MCF 10A (cell line): ENCODE measurements around the gene PALLD. TPM values are rescaled to one million over a fixed set of nuclear protein-coding genes. Genes with fewer than 3 reads are reported as not detected.
"Not testable (repeated sequence)": the region's sequence is repeated elsewhere in the genome, so short reads cannot be mapped to it uniquely, and the experiment has no call there.

Experiments
- BruUV-seq: library from RNA; stranded (reverse); fragments of 400-500 nt; replicated peaks from 2 replicates; lab custom pipeline; 2021; lab: Mats Ljungman, UMichigan
- CTCF ChIA-PET: fragments of 300-600 bp; sonication (Branson Sonifier 250); formaldehyde crosslinking; extraction: SDS; loops from one replicate; lab custom pipeline; 2021; ENCODE audit warnings: antibody characterized with exemption, inconsistent platforms; lab: Yijun Ruan, JAX
- POLR2A ChIA-PET: fragments of 300-600, 350-650 bp; sonication (Branson Sonifier 250); formaldehyde crosslinking; extraction: SDS; loops from one replicate; lab custom pipeline; 2020; ENCODE audit warnings: antibody characterized with exemption, inconsistent platforms; lab: Yijun Ruan, JAX
- DNase-seq: peaks from one replicate; pipeline ENCODE4 v3.0.0-alpha.2; 2018; ENCODE audit not compliant: unreplicated experiment
- H3K27ac Mint-ChIP-seq: one replicate; pipeline ENCODE4 v1.8.0; 2022; ENCODE audit warnings: mild to moderate bottlenecking, low read depth, mixed read lengths; ENCODE audit not compliant: unreplicated experiment
- H3K27me3 Mint-ChIP-seq: one replicate; pipeline ENCODE4 v1.8.0; 2022; ENCODE audit warnings: mixed read lengths; ENCODE audit not compliant: insufficient read depth, unreplicated experiment
- H3K36me3 Mint-ChIP-seq: one replicate; pipeline ENCODE4 v1.8.0; 2022; ENCODE audit warnings: mild to moderate bottlenecking, moderate library complexity, mixed read lengths; ENCODE audit not compliant: insufficient read depth, unreplicated experiment
- H3K4me1 Mint-ChIP-seq: one replicate; pipeline ENCODE4 v1.8.0; 2022; ENCODE audit warnings: mixed read lengths; ENCODE audit not compliant: insufficient read depth, unreplicated experiment
- H3K4me3 Mint-ChIP-seq: one replicate; pipeline ENCODE4 v1.8.0; 2022; ENCODE audit warnings: mild to moderate bottlenecking, moderate library complexity, mixed read lengths; ENCODE audit not compliant: unreplicated experiment
- H3K9me3 Mint-ChIP-seq: one replicate; pipeline ENCODE4 v1.8.0; 2022; ENCODE audit warnings: mixed read lengths; ENCODE audit not compliant: unreplicated experiment
- intact Hi-C: fragments of 100-400 bp; cut with micrococcal nuclease; formaldehyde crosslinking; loops from 2 replicates; pipeline ENCODE4 v1.14.1; 2022
- total RNA-seq: library from RNA; stranded (reverse); gene quantifications from 2 replicates; pipeline ENCODE4 v1.2.3, GENCODE V29; 2022
- TF ChIP-seq, protein P1 (sequence below): fragments of 200-600 bp; IDR thresholded peaks from one replicate; pipeline ENCODE4 v1.8.0; 2022; ENCODE audit warnings: antibody characterized with exemption, mild to moderate bottlenecking; ENCODE audit not compliant: unreplicated experiment

PALLD gene
- total RNA-seq, 1 experiment from 2014 or later = 191 TPM

DNA sequence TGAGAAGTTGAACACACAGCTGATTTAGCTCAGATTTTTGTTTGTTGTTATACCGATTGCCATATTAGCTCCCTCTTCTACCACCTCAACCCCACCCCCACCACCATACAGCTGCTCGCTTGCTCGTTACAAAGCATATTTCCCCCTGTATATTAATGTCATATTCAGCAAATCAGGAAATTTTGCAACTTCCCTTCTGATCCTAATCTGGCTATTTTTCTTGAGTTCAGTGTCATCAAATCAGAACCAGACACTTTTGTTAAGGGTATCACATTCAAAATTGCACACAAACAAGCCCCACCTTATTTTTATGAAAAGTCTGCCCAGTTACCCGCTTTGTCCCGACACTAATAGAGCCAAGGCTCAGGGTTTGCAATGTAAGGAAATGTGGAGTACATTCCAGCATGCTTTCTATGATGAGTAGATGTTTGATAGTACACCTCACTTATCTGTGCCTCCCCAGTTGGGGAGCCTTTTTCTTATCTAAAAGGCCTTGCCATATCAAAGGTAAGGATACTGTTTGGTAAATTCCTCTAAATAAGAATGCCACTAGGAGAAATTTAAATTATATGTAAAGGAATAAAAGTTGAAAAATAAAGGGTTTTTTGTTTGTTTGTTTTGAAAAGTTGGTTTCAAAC is 301.0 kb downstream of the PALLD start:
- no peak overlapping the region for H3K4me3 Mint-ChIP-seq
- H3K27ac Mint-ChIP-seq = peak overlapping the region; percentile 82
- BruUV-seq = no TSS peak
- no peaks in the 10 kb centered on the region for H3K27me3 Mint-ChIP-seq
- no peaks in the 10 kb centered on the region for H3K36me3 Mint-ChIP-seq
- H3K4me1 Mint-ChIP-seq = peaks cover 32% of the 10 kb centered on the region
- intact Hi-C loops = no loop called here
- CTCF ChIA-PET = no interaction called here
- POLR2A ChIA-PET = interaction anchor here (0.7 to 1.6 kb wide), 5 partner anchors 29 to 79 kb away, joined by 3 to 5 read pairs (median 3); no protein-coding TSS in a partner anchor
- no peaks in the 10 kb centered on the region for H3K9me3 Mint-ChIP-seq
- no peak for DNase-seq
- TF ChIP-seq, protein P1, sequence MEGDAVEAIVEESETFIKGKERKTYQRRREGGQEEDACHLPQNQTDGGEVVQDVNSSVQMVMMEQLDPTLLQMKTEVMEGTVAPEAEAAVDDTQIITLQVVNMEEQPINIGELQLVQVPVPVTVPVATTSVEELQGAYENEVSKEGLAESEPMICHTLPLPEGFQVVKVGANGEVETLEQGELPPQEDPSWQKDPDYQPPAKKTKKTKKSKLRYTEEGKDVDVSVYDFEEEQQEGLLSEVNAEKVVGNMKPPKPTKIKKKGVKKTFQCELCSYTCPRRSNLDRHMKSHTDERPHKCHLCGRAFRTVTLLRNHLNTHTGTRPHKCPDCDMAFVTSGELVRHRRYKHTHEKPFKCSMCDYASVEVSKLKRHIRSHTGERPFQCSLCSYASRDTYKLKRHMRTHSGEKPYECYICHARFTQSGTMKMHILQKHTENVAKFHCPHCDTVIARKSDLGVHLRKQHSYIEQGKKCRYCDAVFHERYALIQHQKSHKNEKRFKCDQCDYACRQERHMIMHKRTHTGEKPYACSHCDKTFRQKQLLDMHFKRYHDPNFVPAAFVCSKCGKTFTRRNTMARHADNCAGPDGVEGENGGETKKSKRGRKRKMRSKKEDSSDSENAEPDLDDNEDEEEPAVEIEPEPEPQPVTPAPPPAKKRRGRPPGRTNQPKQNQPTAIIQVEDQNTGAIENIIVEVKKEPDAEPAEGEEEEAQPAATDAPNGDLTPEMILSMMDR = no peak

DNA sequence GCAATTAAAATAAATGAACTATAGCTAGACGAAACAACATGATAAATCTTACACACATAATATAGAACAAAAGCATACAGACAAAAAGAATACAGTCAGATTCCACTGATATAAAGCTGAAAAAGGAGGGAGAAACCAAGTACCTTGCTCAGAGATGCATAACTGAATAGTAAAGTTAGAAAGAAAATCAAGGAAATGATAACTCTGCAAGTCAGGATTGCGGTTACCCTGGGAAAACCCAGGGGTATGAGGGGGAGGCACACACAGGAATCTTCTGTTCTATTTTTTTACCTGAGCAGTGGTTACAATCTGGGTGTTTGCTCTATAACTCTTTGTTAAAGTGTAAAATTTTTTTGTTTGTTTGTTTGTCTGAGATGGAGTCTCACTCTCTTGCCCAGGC is 304.1 kb downstream of the PALLD start:
- Mint-ChIP-seq H3K4me1 (peaks cover 37% of the 10 kb centered on the region), H3K27me3 (no peaks in the 10 kb centered on the region), H3K9me3 (no peaks in the 10 kb centered on the region), H3K4me3 (no peak overlapping the region), H3K27ac (no peak overlapping the region), H3K36me3 (no peaks in the 10 kb centered on the region)
- no TSS peak for BruUV-seq
- intact Hi-C loops = no loop called here
- ChIA-PET CTCF (interaction anchor here (0.6 kb wide), 1 partner anchor 11 kb away, joined by 3 read pairs; no protein-coding TSS in a partner anchor), POLR2A (no interaction called here)
- TF ChIP-seq, protein P1 = no peak
- no peak for DNase-seq

DNA sequence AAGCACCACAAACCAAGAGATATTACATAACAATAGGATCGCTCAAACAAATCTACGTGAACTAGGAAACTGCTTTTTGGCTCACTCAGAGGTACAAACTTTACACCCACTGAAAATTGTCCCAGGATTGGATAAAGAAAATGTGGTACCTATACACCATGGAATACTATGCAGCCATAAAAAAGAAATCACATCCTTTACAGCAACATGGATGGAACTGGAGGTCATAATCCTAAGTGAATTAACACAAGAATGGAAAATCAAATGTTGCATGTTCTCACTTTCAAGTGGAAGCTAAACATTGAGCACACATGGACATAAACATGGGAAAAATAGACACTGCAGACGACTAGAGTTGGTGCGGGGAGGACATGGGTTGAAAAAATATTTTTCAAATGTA is 305.4 kb downstream of the PALLD start:
- intact Hi-C loops = no loop called here
- POLR2A ChIA-PET = no interaction called here
- BruUV-seq = no TSS peak
- peaks cover 24% of the 10 kb centered on the region for H3K4me1 Mint-ChIP-seq
- H3K27me3 Mint-ChIP-seq = no peaks in the 10 kb centered on the region
- no peak for DNase-seq
- H3K36me3 Mint-ChIP-seq = no peaks in the 10 kb centered on the region
- CTCF ChIA-PET = interaction anchor here (0.7 to 1.0 kb wide), 2 partner anchors 32 to 35 kb away, joined by 4 to 5 read pairs; no protein-coding TSS in a partner anchor
- H3K27ac Mint-ChIP-seq = no peak overlapping the region
- TF ChIP-seq, protein P1 = no peak
- no peak overlapping the region for H3K4me3 Mint-ChIP-seq
- no peaks in the 10 kb centered on the region for H3K9me3 Mint-ChIP-seq

- H3K4me3 Mint-ChIP-seq, H3K27me3 Mint-ChIP-seq, intact Hi-C loops, H3K9me3 Mint-ChIP-seq, BruUV-seq, H3K36me3 Mint-ChIP-seq, DNase-seq: not testable (repeated sequence)
- Mint-ChIP-seq H3K27ac (peak overlapping the region; percentile 63), H3K4me1 (peaks cover 16% of the 10 kb centered on the region)
- CTCF ChIA-PET = interaction anchor here (0.7 to 1.4 kb wide), 5 partner anchors 14 to 92 kb away, joined by 3 to 5 read pairs (median 4); no protein-coding TSS in a partner anchor
- POLR2A ChIA-PET = interaction anchor here (1.0 to 2.2 kb wide), 13 partner anchors 9 to 147 kb away, joined by 3 to 22 read pairs (median 5); no protein-coding TSS in a partner anchor
Observed at GRCh38 chr4:168803052-168803451, 306.2 kb downstream of the PALLD start.
